H1 (cell line): Measurements from ENCODE around the gene SMYD3. TPM values are rescaled to one million over a fixed set of nuclear protein-coding genes. Genes with fewer than 3 reads are reported as not detected.

Experiments used
- CTCF ChIA-PET: fragments of 300-600 bp; sonication (Branson Sonifier 250); formaldehyde crosslinking; loops from one replicate; lab custom pipeline; 2021; ENCODE audit not compliant: partially characterized antibody; lab: Charles Lee
- POLR2A ChIA-PET: fragments of 300-600 bp; sonication (Branson Sonifier 250); formaldehyde crosslinking; loops from one replicate; lab custom pipeline; 2021; ENCODE audit warnings: inconsistent platforms; ENCODE audit not compliant: partially characterized antibody; lab: Charles Lee
- DNase-seq, 2 experiments: peaks; one replicate each; pipeline versions ENCODE4 v3.0.0 to v3.0.0-alpha.2; 2010 to 2022; ENCODE audit warnings: low spot score in 2 of 2, low read depth in 1 of 2, mixed read lengths in 1 of 2
- FAIRE-seq: peaks from 2 replicates; lab custom pipeline; 2011; peaks lifted over from hg19 to GRCh38; lab: Jason Lieb, UNC
- H2AFZ ChIP-seq: 2 replicates; pipeline ENCODE4 v1.8.1; 2012; ENCODE audit warnings: low read length, inconsistent platforms
- H2AK5ac ChIP-seq: 2 replicates; pipeline ENCODE4 v1.6.1; 2013; ENCODE audit warnings: low read depth, low read length
- H2BK120ac ChIP-seq: replicated peaks from 2 replicates; pipeline ENCODE3; 2013; ENCODE audit warnings: low read depth, low read length, inconsistent platforms
- H2BK12ac ChIP-seq: 2 replicates; pipeline ENCODE4 v1.6.1; 2013; ENCODE audit warnings: low read depth, low read length
- H2BK15ac ChIP-seq: 2 replicates; pipeline ENCODE4 v1.6.1; 2013; ENCODE audit warnings: low read length
- H2BK20ac ChIP-seq: 2 replicates; pipeline ENCODE4 v1.6.1; 2013; ENCODE audit warnings: low read length
- H2BK5ac ChIP-seq: 2 replicates; pipeline ENCODE4 v1.6.1; 2013; ENCODE audit warnings: low read depth, low read length
- H3K14ac ChIP-seq: 2 replicates; pipeline ENCODE4 v1.6.1; 2013; ENCODE audit warnings: inconsistent platforms; ENCODE audit not compliant: insufficient read length
- H3K18ac ChIP-seq: 2 replicates; pipeline ENCODE4 v1.6.1; 2013; ENCODE audit warnings: low read length; ENCODE audit errors: extremely low read depth
- H3K23ac ChIP-seq: 2 replicates; pipeline ENCODE4 v1.6.1; 2013; ENCODE audit warnings: inconsistent platforms; ENCODE audit not compliant: insufficient read length
- H3K23me2 ChIP-seq: 2 replicates; pipeline ENCODE4 v1.6.1; 2013; ENCODE audit warnings: low read depth, low read length
- H3K27ac ChIP-seq: 2 replicates; pipeline ENCODE4 v1.6.1; 2011; ENCODE audit warnings: low read depth, low read length, inconsistent platforms
- H3K27me3 ChIP-seq, 4 experiments: replicated peaks in 1 of 4; 1 replicate in 1 of 4; 2 replicates in 3 of 4; pipeline versions ENCODE4 v1.6.1 to v1.8.1; 2011 to 2013; ENCODE audit warnings: low read length in 3 of 4, mild to moderate bottlenecking in 3 of 4, inconsistent platforms in 2 of 4, mixed read lengths in 2 of 4, moderate library complexity in 1 of 4; ENCODE audit not compliant: control insufficient read depth in 3 of 4, insufficient read depth in 3 of 4; ENCODE audit errors: extremely low read depth in 1 of 4
- H3K36me3 ChIP-seq, 4 experiments: 2 replicates each; pipeline versions ENCODE4 v1.6.1 to v1.8.1; 2011 to 2013; ENCODE audit warnings: mild to moderate bottlenecking in 4 of 4, low read length in 3 of 4, moderate library complexity in 2 of 4, control low read depth in 1 of 4, inconsistent platforms in 1 of 4; ENCODE audit not compliant: insufficient read depth in 4 of 4, control insufficient read depth in 2 of 4
- H3K4ac ChIP-seq: replicated peaks from 2 replicates; pipeline ENCODE3; 2013; ENCODE audit warnings: low read length, low read depth, mixed read lengths, inconsistent platforms; ENCODE audit not compliant: insufficient read length
- H3K4me1 ChIP-seq, 4 experiments: replicated peaks in 1 of 4; 1 replicate in 1 of 4; 2 replicates in 3 of 4; pipeline versions ENCODE4 v1.6.1 to v1.8.1; 2011 to 2013; ENCODE audit warnings: low read length in 3 of 4, inconsistent platforms in 2 of 4, mixed read lengths in 1 of 4; ENCODE audit not compliant: insufficient read depth in 4 of 4, control insufficient read depth in 3 of 4
- H3K4me2 ChIP-seq, 2 experiments: 2 replicates each; pipeline versions ENCODE4 v1.6.1 to v1.8.1; 2011 to 2013; ENCODE audit warnings: low read depth in 2 of 2, low read length in 2 of 2, control low read depth in 1 of 2, inconsistent platforms in 1 of 2, mild to moderate bottlenecking in 1 of 2; ENCODE audit not compliant: insufficient read depth in 1 of 2
- H3K4me3 ChIP-seq, 4 experiments: fragments of 200-600, 300-600 bp in 1 of 4; sonication (generic), shearing (Covaris generic), sonication (Bioruptor Twin) in 1 of 4; 2 replicates each; pipeline versions ENCODE4 v1.5.1 to v1.8.1; 2011 to 2016; ENCODE audit warnings: low read length in 4 of 4, low read depth in 3 of 4, control low read depth in 2 of 4, inconsistent platforms in 2 of 4, mild to moderate bottlenecking in 2 of 4, mixed read lengths in 1 of 4, moderate library complexity in 1 of 4; ENCODE audit not compliant: insufficient read depth in 2 of 4; ENCODE audit errors: extremely low read depth in 1 of 4
- H3K56ac ChIP-seq: replicated peaks from 2 replicates; pipeline ENCODE3; 2013; ENCODE audit warnings: low read depth, mild to moderate bottlenecking, mixed read lengths, low read length, inconsistent platforms; ENCODE audit not compliant: insufficient read length
- H3K79me1 ChIP-seq: 2 replicates; pipeline ENCODE4 v1.6.1; 2013; ENCODE audit warnings: low read depth, low read length, control low read depth
- H3K79me2 ChIP-seq, 2 experiments: 2 replicates each; pipeline versions ENCODE4 v1.6.1 to v1.8.1; 2012 to 2013; ENCODE audit warnings: low read length in 2 of 2, mild to moderate bottlenecking in 2 of 2, inconsistent platforms in 1 of 2; ENCODE audit not compliant: insufficient read depth in 2 of 2, control insufficient read depth in 1 of 2
- H3K9ac ChIP-seq, 4 experiments: replicated peaks in 1 of 4; 1 replicate in 1 of 4; 2 replicates in 3 of 4; pipeline versions ENCODE4 v1.6.1 to v1.8.1; 2011 to 2013; ENCODE audit warnings: low read depth in 3 of 4, low read length in 3 of 4, control low read depth in 2 of 4, mild to moderate bottlenecking in 2 of 4, moderate library complexity in 2 of 4, inconsistent platforms in 1 of 4; ENCODE audit errors: extremely low read depth in 1 of 4
- H3K9me3 ChIP-seq, 2 experiments: 2 replicates each; pipeline versions ENCODE4 v1.6.1 to v1.8.1; 2012 to 2013; ENCODE audit warnings: mild to moderate bottlenecking in 2 of 2, moderate library complexity in 2 of 2, control low read depth in 1 of 2, inconsistent platforms in 1 of 2, low read depth in 1 of 2, low read length in 1 of 2, mixed read lengths in 1 of 2; ENCODE audit not compliant: insufficient read depth in 2 of 2
- H4K20me1 ChIP-seq, 2 experiments: replicated peaks in 1 of 2; 2 replicates each; pipeline versions ENCODE3 to v1.8.1; 2011 to 2013; ENCODE audit warnings: inconsistent platforms in 2 of 2, low read length in 2 of 2, mild to moderate bottlenecking in 1 of 2; ENCODE audit not compliant: insufficient read depth in 2 of 2, control insufficient read depth in 1 of 2
- H4K5ac ChIP-seq: 2 replicates; pipeline ENCODE4 v1.6.1; 2013; ENCODE audit warnings: low read length, low read depth, mixed read lengths, inconsistent platforms; ENCODE audit not compliant: insufficient read length
- H4K8ac ChIP-seq: 2 replicates; pipeline ENCODE4 v1.8.0; 2013; ENCODE audit warnings: mild to moderate bottlenecking, moderate library complexity, low read length, inconsistent platforms; ENCODE audit not compliant: insufficient read depth; ENCODE audit errors: extremely low read depth
- H4K91ac ChIP-seq: replicated peaks from 2 replicates; pipeline ENCODE3; 2013; ENCODE audit warnings: low read length, mixed read lengths, inconsistent platforms; ENCODE audit not compliant: insufficient read length
- CEBPB ChIP-seq: IDR thresholded peaks from 2 replicates; pipeline ENCODE4 v1.6.1; 2012; ENCODE audit warnings: low read depth, low read length
- JUND ChIP-seq: IDR thresholded peaks from 2 replicates; pipeline ENCODE4 v1.6.1; 2011; ENCODE audit warnings: mild to moderate bottlenecking, improper control_type of control experiment, low read length
- MAFK ChIP-seq: IDR thresholded peaks from 2 replicates; pipeline ENCODE4 v1.6.1; 2012; ENCODE audit warnings: low read depth, mild to moderate bottlenecking, improper control_type of control experiment, low read length
- SAP30 ChIP-seq: fragments of 300-600 bp; sonication (generic); IDR thresholded peaks from 2 replicates; pipeline ENCODE4 v1.7.1; 2012; ENCODE audit warnings: low read length, moderate library complexity, mild to moderate bottlenecking, inconsistent platforms; ENCODE audit not compliant: insufficient read depth, insufficient replicate concordance
- SUZ12 ChIP-seq: fragments of 200-600 bp; sonication (generic); IDR thresholded peaks from 2 replicates; pipeline ENCODE4 v1.6.1; 2012; ENCODE audit warnings: mild to moderate bottlenecking, inconsistent platforms, low read length, moderate library complexity, mixed read lengths
- WGBS, 2 experiments: shearing (Covaris generic) in 1 of 2; methylation state at CpG; one replicate each; pipeline versions ENCODE4 v1.1.6 to v1.1.7; 2013 to 2015; ENCODE audit warnings: low lambda C conversion rate in 2 of 2, mixed read lengths in 2 of 2, inconsistent platforms in 1 of 2, low coverage in 1 of 2, missing lambda C conversion rate in 1 of 2; ENCODE audit not compliant: insufficient replicate concordance in 2 of 2, insufficient coverage in 1 of 2, insufficient read length in 1 of 2; ENCODE audit errors: extremely low coverage in 1 of 2, missing lambda C conversion rate in 1 of 2; 5-methylcytosine and 5-hydroxymethylcytosine counted together
- polyA plus RNA-seq, 7 experiments: library from polyadenylated mRNA; depleted of rRNA in 3 of 7; stranded (reverse) in 5 of 7; unstranded in 2 of 7; fragments of >200 nt in 5 of 7; fragments of 200-250 nt in 2 of 7; gene quantifications; 1 replicate in 5 of 7; 2 replicates in 1 of 7; 4 replicates in 1 of 7; pipeline versions ENCODE4 v1.2.1 to v1.2.3, GENCODE V29; 2011 to 2013; ENCODE audit warnings: missing spikeins in 2 of 7, mixed read lengths in 2 of 7
- total RNA-seq: library from RNA; stranded (reverse); fragmentation: NEBNext Ultra II Directional; extraction: Animal tissue kit (Norgen Biotek cat#: 25700); gene quantifications from 2 replicates; pipeline ENCODE4 v1.2.1, GENCODE V29; 2021

The SMYD3 gene
- total and polyA plus RNA-seq, 2 of the 8 experiments (the other 6 are each of a cell fraction or from before 2014, with no cell fraction given): 17.3 to 25.4 TPM

- 87% methylated on average over 6 of the region's 6 CpGs; no CpG with 5 or more reads in 1 of the 2 experiments for WGBS, 2 experiments
- H2AFZ ChIP-seq: no peak overlapping the region
- no peak overlapping the region for H3K4me3 ChIP-seq
- TF ChIP-seq SAP30 (no peak), MAFK (no peak), CEBPB (no peak), SUZ12 (no peak), JUND (no peak)
- TF ChIP-seq, all 59 proteins: peak for 0
- Histone ChIP-seq H3K27ac (no peak overlapping the region), H3K27me3 (no peaks in the 10 kb centered on the region), H4K20me1 (no peaks in the 10 kb centered on the region), H3K4ac (no peak overlapping the region), H3K4me1 (no peaks in the 10 kb centered on the region), H3K56ac (no peak overlapping the region), H4K91ac (no peak overlapping the region), H4K5ac (no peak overlapping the region), H2BK15ac (no peak overlapping the region), H3K23ac (no peak overlapping the region), H3K36me3 (no peaks in the 10 kb centered on the region), H3K79me2 (no peaks in the 10 kb centered on the region), H3K79me1 (no peaks in the 10 kb centered on the region), H4K8ac (no peak overlapping the region), H3K18ac (no peak overlapping the region), H2BK120ac (no peak overlapping the region), H3K9me3 (no peaks in the 10 kb centered on the region), H3K23me2 (no peaks in the 10 kb centered on the region), H2AK5ac (no peak overlapping the region), H2BK12ac (no peak overlapping the region), H3K4me2 (no peak overlapping the region), H2BK5ac (no peak overlapping the region), H3K14ac (no peak overlapping the region), H3K9ac (no peak overlapping the region), H2BK20ac (no peak overlapping the region)
- ChIA-PET POLR2A (no interaction called here), CTCF (interaction anchor here (0.6 to 1.1 kb wide), 2 partner anchors 12 to 308 kb away, joined by 3 read pairs; no protein-coding TSS in a partner anchor)
- FAIRE-seq (peak; percentile 42), DNase-seq (no peak)
Measured at GRCh38 chr1:246396322-246396721, 110.8 kb downstream of the SMYD3 start.
